Upper lobe of right lung (tissue), 1 donor: ENCODE data around the gene IFNK. TPM values are rescaled to one million over a fixed set of nuclear protein-coding genes. Genes with fewer than 3 reads are reported as not detected.
"Not testable (repeated sequence)": the region's sequence is repeated elsewhere in the genome, so short reads cannot be mapped to it uniquely, and the experiment has no call there.

Source experiments
- ATAC-seq: fragments of 200-7000 bp; cut with Tn5 transposase; one replicate; pipeline ENCODE4 v1.9.1; 2020; ENCODE audit warnings: mild to moderate bottlenecking, moderate library complexity
- DNase-seq: peaks from one replicate; pipeline ENCODE4 v3.0.0-alpha.2; 2020
- H3K27ac ChIP-seq: fragments of 200-600 bp; one replicate; pipeline ENCODE4 v1.8.0; 2022
- H3K27me3 ChIP-seq: fragments of 200-600 bp; one replicate; pipeline ENCODE4 v1.8.0; 2022; ENCODE audit warnings: mild to moderate bottlenecking
- H3K36me3 ChIP-seq: fragments of 200-600 bp; one replicate; pipeline ENCODE4 v1.8.0; 2022
- H3K4me1 ChIP-seq: fragments of 200-600 bp; one replicate; pipeline ENCODE4 v1.8.0; 2022
- H3K4me3 ChIP-seq: fragments of 200-600 bp; one replicate; pipeline ENCODE4 v1.8.0; 2022; ENCODE audit warnings: mild to moderate bottlenecking
- H3K9me3 ChIP-seq: fragments of 200-600 bp; one replicate; pipeline ENCODE4 v1.8.0; 2022
- intact Hi-C: fragments of 100-400 bp; cut with DNase I; formaldehyde crosslinking; loops from one replicate; pipeline ENCODE4 v1.11.0; 2022
- total RNA-seq: library from RNA; stranded (reverse); fragmentation: NEBNext Ultra II Directional; extraction: Animal tissue kit (Norgen Biotek cat#: 25700); gene quantifications from one replicate; pipeline ENCODE4 v1.2.1, GENCODE V29; 2021
- TF ChIP-seq, protein P1 (sequence below): fragments of 200-600 bp; IDR thresholded peaks from one replicate; pipeline ENCODE4 v1.8.0; 2022; ENCODE audit warnings: antibody characterized with exemption
- donor health status: DM: no; HTN: yes; CAD: no; lungs with severe emphysema.

The IFNK gene
- total RNA-seq, 1 donor from 2014 or later = not detected

DNA sequence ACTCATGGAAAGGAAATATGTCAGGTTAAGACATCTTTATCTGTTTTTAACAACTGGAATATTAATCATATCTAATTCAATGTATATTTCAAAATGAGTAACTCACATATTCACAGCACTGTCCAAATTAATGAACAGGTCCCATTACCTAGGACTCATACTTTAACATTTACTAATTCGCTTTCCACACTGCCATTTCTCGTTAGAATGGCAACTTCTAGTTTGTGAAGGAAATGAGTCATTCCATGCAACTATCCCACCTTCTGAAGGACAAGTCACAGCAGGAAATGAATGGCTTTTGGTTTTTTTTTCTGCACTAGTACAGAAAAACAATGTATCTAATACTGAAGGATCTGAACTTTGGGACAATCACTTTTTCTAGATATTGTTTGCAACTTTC is 24.6 kb upstream of the IFNK start:
- Histone ChIP-seq H3K9me3 (no peaks in the 10 kb centered on the region), H3K4me1 (no peaks in the 10 kb centered on the region), H3K36me3 (no peaks in the 10 kb centered on the region), H3K27ac (no peak overlapping the region), H3K4me3 (no peak overlapping the region), H3K27me3 (no peaks in the 10 kb centered on the region)
- no peak for DNase-seq
- intact Hi-C loops = no loop called here
- TF ChIP-seq, protein P1, sequence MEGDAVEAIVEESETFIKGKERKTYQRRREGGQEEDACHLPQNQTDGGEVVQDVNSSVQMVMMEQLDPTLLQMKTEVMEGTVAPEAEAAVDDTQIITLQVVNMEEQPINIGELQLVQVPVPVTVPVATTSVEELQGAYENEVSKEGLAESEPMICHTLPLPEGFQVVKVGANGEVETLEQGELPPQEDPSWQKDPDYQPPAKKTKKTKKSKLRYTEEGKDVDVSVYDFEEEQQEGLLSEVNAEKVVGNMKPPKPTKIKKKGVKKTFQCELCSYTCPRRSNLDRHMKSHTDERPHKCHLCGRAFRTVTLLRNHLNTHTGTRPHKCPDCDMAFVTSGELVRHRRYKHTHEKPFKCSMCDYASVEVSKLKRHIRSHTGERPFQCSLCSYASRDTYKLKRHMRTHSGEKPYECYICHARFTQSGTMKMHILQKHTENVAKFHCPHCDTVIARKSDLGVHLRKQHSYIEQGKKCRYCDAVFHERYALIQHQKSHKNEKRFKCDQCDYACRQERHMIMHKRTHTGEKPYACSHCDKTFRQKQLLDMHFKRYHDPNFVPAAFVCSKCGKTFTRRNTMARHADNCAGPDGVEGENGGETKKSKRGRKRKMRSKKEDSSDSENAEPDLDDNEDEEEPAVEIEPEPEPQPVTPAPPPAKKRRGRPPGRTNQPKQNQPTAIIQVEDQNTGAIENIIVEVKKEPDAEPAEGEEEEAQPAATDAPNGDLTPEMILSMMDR = no peak
- ATAC-seq = no peak

GRCh38 chr9:27500902-27501301 is 23.2 kb upstream of the IFNK start:
- DNase-seq, H3K4me3 ChIP-seq, H3K36me3 ChIP-seq, intact Hi-C loops, H3K4me1 ChIP-seq, H3K27ac ChIP-seq, H3K27me3 ChIP-seq, ATAC-seq, H3K9me3 ChIP-seq: not testable (repeated sequence)

DNA sequence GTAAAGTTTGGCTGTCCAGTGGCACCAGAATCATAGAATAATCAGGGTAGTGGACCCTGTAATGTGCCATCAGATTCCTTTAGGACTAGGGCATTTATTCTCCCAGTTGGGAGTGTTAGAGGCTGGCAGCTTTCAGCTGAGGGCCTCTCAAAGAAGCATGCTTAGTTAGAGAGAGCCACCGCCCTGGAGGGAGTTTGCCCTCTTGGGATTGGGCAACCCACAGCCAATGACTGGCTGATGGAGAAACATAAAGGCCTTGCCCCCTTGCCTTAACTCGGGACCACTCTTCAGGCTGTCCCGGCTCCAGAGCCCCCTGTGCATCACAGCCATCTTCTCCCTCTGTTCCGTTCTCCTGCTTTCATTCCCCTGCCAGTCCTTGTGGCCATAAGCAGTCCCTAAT is 20.5 kb upstream of the IFNK start:
- H3K4me3 ChIP-seq = no peak overlapping the region
- H3K4me1 ChIP-seq = no peaks in the 10 kb centered on the region
- no peaks in the 10 kb centered on the region for H3K9me3 ChIP-seq
- no peak overlapping the region for H3K27ac ChIP-seq
- ATAC-seq = no peak
- intact Hi-C loops = no loop called here
- TF ChIP-seq, protein P1 = no peak
- H3K36me3 ChIP-seq = no peaks in the 10 kb centered on the region
- DNase-seq = no peak
- H3K27me3 ChIP-seq = no peaks in the 10 kb centered on the region

DNA sequence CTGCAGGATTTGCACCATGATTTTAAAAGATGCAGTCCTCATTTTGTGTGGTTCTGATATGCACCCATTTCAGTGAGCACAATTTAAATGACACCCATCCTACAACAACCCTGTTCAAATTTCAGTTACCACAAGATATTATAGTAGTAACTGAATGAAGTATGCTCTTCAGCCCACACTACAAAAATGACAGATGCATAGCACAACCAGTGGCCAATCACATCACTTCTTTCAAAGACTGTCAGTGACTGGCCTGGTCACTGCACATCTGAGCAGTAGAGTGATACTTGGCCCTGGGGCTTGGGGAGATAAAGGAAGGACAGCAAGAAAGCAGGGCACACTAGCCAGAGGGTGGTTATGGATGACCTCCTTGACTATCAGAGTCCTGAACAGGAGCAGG is 19.8 kb upstream of the IFNK start:
- H3K4me3 ChIP-seq = no peak overlapping the region
- ATAC-seq (no peak), DNase-seq (no peak)
- H3K27me3 ChIP-seq = no peaks in the 10 kb centered on the region
- no peak overlapping the region for H3K27ac ChIP-seq
- H3K36me3 ChIP-seq = no peaks in the 10 kb centered on the region
- intact Hi-C loops = no loop called here
- TF ChIP-seq, protein P1 = no peak
- no peaks in the 10 kb centered on the region for H3K9me3 ChIP-seq
- no peaks in the 10 kb centered on the region for H3K4me1 ChIP-seq

- intact Hi-C loops = no loop called here
- ATAC-seq (no peak), DNase-seq (no peak)
- H3K4me3 ChIP-seq = no peak overlapping the region
- H3K36me3 ChIP-seq = no peaks in the 10 kb centered on the region
- H3K27ac ChIP-seq = no peak overlapping the region
- H3K9me3 ChIP-seq = no peaks in the 10 kb centered on the region
- H3K27me3 ChIP-seq = no peaks in the 10 kb centered on the region
- TF ChIP-seq, protein P1 = no peak
- no peaks in the 10 kb centered on the region for H3K4me1 ChIP-seq
These were observed 18.3 kb upstream of the IFNK start for GRCh38 chr9:27505744-27506161.

- Histone ChIP-seq H3K27ac (no peak overlapping the region), H3K9me3 (no peaks in the 10 kb centered on the region), H3K4me3 (no peak overlapping the region), H3K4me1 (no peaks in the 10 kb centered on the region), H3K27me3 (no peaks in the 10 kb centered on the region), H3K36me3 (no peaks in the 10 kb centered on the region)
- intact Hi-C loops = no loop called here
- DNase-seq (no peak), ATAC-seq (no peak)
- TF ChIP-seq, protein P1 = no peak
These were observed 17.1 kb upstream of the IFNK start for GRCh38 chr9:27506981-27507380.
